ENCODE measurements around the gene PCK2. TPM values are rescaled to one million over a fixed set of nuclear protein-coding genes. Genes with fewer than 3 reads are reported as not detected.

The PCK2 gene
- total and polyA plus RNA-seq, 4 donors: 8.9 to 91.7 (median 38.2) TPM

DNA sequence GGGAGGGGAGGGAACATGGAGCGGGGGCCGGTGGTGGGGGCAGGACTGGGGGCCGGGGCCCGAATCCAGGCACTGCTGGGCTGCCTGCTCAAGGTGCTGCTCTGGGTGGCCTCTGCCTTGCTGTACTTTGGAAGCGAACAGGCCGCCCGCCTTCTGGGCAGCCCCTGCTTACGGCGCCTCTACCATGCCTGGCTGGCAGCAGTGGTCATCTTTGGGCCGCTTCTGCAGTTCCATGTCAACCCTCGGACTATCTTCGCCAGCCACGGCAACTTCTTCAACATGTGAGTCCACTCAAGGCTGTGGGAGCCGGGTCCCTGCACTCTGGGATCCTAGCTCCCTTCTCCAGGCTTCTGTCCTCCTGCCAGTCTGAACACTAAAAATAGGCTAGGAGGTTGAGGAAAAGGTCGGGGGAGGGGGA, 37.4 kb downstream of the PCK2 start:
- Histone ChIP-seq H3K27me3 (ENCODE audit: control insufficient read depth in 3 of 3, insufficient read depth in 3 of 3, low read length in 2 of 3) (no peaks in the 10 kb centered on the region), H3K9ac (ENCODE audit: insufficient read depth in 1 of 2, low read length in 2 of 2) (no peak overlapping the region), H3K4me3 (no peak overlapping the region), H3K9me3 (ENCODE audit: control insufficient read depth in 4 of 4, insufficient read depth in 3 of 4, low read length in 3 of 4) (no peaks in the 10 kb centered on the region), H3K36me3 (ENCODE audit: control insufficient read depth in 4 of 4, insufficient read depth in 4 of 4, low read length in 4 of 4) (no peaks in the 10 kb centered on the region), H3K4me1 (ENCODE audit: control insufficient read depth in 5 of 5, insufficient read depth in 5 of 5, low read length in 5 of 5) (peaks cover 0 to 11% (median 4%) of the 10 kb centered on the region in 5 donors), H3K27ac (ENCODE audit: low read depth in 1 of 2, low read length in 1 of 2) (peak overlapping the region; percentile 81 to 93)
- TF ChIP-seq, protein P1, sequence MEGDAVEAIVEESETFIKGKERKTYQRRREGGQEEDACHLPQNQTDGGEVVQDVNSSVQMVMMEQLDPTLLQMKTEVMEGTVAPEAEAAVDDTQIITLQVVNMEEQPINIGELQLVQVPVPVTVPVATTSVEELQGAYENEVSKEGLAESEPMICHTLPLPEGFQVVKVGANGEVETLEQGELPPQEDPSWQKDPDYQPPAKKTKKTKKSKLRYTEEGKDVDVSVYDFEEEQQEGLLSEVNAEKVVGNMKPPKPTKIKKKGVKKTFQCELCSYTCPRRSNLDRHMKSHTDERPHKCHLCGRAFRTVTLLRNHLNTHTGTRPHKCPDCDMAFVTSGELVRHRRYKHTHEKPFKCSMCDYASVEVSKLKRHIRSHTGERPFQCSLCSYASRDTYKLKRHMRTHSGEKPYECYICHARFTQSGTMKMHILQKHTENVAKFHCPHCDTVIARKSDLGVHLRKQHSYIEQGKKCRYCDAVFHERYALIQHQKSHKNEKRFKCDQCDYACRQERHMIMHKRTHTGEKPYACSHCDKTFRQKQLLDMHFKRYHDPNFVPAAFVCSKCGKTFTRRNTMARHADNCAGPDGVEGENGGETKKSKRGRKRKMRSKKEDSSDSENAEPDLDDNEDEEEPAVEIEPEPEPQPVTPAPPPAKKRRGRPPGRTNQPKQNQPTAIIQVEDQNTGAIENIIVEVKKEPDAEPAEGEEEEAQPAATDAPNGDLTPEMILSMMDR (IDR thresholded peaks at IDR 0.05; ENCODE audit: control extremely low read depth, extremely low read depth): no peak
- DNase-seq (no peak), ATAC-seq (ENCODE audit: insufficient read depth, low FRiP score) (no peak)
- 83 to 92% methylated on average over 15 of the region's 15 CpGs for WGBS, 2 donors

DNA sequence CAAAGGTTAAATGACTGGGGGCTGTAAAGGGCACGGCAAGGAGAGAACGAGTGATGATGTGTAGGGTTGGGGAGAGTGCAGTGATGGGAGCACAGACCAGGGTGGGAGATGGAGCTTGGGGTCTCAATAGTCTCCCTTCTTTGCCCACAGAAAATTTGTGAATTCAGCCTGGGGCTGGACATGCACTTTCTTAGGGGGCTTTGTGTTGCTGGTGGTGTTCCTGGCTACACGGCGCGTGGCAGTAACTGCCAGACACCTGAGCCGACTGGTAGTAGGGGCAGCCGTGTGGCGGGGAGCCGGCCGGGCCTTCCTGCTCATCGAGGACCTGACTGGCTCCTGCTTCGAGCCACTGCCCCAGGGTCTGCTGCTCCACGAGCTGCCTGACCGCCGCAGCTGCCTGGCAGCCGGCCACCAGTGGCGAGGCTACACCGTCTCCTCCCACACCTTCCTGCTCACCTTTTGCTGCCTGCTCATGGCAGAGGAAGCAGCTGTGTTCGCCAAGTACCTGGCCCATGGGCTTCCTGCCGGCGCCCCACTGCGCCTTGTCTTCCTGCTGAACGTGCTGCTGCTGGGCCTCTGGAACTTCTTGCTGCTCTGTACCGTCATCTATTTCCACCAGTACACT, 38.1 kb downstream of the PCK2 start:
- WGBS, 2 donors: 61 to 76% methylated on average over 24 of the region's 24 CpGs
- TF ChIP-seq, protein P1 (IDR thresholded peaks at IDR 0.05; ENCODE audit: control extremely low read depth, extremely low read depth): no peak
- Histone ChIP-seq H3K27ac (ENCODE audit: low read depth in 1 of 2, low read length in 1 of 2) (peak overlapping the region in 1 of 2 donors; percentile 93), H3K9me3 (ENCODE audit: control insufficient read depth in 4 of 4, insufficient read depth in 3 of 4, low read length in 3 of 4) (no peaks in the 10 kb centered on the region), H3K27me3 (ENCODE audit: control insufficient read depth in 3 of 3, insufficient read depth in 3 of 3, low read length in 2 of 3) (no peaks in the 10 kb centered on the region), H3K4me1 (ENCODE audit: control insufficient read depth in 5 of 5, insufficient read depth in 5 of 5, low read length in 5 of 5) (peaks cover 0 to 17% (median 7%) of the 10 kb centered on the region in 5 donors), H3K36me3 (ENCODE audit: control insufficient read depth in 4 of 4, insufficient read depth in 4 of 4, low read length in 4 of 4) (peaks cover 0 to under 1% (median 0%) of the 10 kb centered on the region in 4 donors), H3K9ac (ENCODE audit: insufficient read depth in 1 of 2, low read length in 2 of 2) (no peak overlapping the region), H3K4me3 (no peak overlapping the region)
- ATAC-seq (ENCODE audit: insufficient read depth, low FRiP score): no peak
- no peak for DNase-seq

DNA sequence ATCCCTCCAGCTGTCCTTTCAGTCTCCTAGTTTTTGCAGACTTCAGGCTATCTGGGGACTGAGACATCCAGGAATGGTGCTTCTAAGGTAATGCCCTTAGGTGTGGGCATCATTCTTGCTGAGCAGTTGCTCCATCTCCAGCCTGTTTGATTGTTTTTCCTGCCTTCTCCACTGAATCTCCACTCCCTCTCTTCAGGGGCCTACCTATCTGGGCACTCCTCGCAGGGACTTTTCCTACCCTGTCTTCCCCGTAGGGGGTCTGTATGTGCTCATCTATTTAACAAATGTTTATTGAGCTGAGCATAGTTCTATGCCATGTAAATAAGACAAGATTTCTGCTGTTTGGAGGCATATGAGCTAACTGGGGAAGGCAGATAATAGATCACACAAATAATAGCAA, 38.9 kb downstream of the PCK2 start:
- no peak overlapping the region for H3K4me3 ChIP-seq
- ATAC-seq (ENCODE audit: insufficient read depth, low FRiP score) (no peak), DNase-seq (no peak)
- TF ChIP-seq, protein P1 (IDR thresholded peaks at IDR 0.05; ENCODE audit: control extremely low read depth, extremely low read depth): no peak
- H3K36me3 ChIP-seq (ENCODE audit: control insufficient read depth in 4 of 4, insufficient read depth in 4 of 4, low read length in 4 of 4): peaks cover 0 to 8% (median 5%) of the 10 kb centered on the region in 4 donors
- peaks cover 0 to 18% (median 7%) of the 10 kb centered on the region in 5 donors for H3K4me1 ChIP-seq (ENCODE audit: control insufficient read depth in 5 of 5, insufficient read depth in 5 of 5, low read length in 5 of 5)
- H3K9me3 ChIP-seq (ENCODE audit: control insufficient read depth in 4 of 4, insufficient read depth in 3 of 4, low read length in 3 of 4): no peaks in the 10 kb centered on the region
- H3K27me3 ChIP-seq (ENCODE audit: control insufficient read depth in 3 of 3, insufficient read depth in 3 of 3, low read length in 2 of 3): no peaks in the 10 kb centered on the region
- H3K9ac ChIP-seq (ENCODE audit: insufficient read depth in 1 of 2, low read length in 2 of 2): no peak overlapping the region
- 93 to 95% methylated on average over 2 of the region's 2 CpGs for WGBS, 2 donors
- H3K27ac ChIP-seq (ENCODE audit: low read depth in 1 of 2, low read length in 1 of 2): peak overlapping the region in 1 of 2 donors; percentile 93

Data from lung (tissue), 12 donors.